ENCODE data around the gene AFG3L2.

AFG3L2 gene

DNA sequence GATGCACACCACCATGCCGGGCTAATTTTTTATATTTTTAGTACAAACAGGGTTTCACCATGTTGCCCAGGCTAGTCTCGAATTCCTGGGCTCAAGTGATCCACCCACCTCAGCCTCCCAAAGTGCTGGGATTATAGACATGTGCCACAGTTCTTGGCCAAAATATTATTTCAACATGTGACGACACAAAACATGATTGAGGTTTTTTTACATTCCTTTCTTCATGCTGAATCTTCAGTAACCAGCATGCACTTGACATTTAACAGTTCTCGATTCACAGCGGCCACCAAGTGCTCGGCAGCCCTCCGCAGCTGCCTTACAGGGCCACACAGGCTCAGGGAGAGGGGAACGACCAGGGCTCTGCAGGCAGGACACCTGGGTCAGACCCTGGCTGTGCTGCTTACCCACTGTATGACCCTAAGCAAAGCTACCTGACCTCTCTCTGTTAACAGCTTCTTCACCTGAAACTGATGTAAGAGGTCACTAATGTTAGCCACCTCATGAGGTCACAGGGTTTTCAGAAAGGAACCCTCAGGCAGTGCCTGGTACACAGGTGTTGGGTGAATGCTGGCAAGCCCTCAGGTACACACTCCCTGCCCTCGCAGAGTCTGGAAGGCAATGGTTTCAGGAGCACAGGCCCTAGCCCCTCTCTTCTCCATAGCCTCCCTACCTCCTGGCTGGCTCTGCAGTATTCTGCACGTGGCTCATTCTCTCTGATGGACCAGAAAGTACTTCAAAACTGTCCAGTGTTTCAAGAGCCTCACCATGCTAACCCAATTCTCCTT is 43.3 kb downstream of the AFG3L2 start:
- ChIA-PET POLR2A (no interaction called here), CTCF (interaction anchor here (1.2 to 1.5 kb wide), 3 partner anchors 15 to 58 kb away, joined by 3 to 4 read pairs (median 4); no protein-coding TSS in a partner anchor)

DNA sequence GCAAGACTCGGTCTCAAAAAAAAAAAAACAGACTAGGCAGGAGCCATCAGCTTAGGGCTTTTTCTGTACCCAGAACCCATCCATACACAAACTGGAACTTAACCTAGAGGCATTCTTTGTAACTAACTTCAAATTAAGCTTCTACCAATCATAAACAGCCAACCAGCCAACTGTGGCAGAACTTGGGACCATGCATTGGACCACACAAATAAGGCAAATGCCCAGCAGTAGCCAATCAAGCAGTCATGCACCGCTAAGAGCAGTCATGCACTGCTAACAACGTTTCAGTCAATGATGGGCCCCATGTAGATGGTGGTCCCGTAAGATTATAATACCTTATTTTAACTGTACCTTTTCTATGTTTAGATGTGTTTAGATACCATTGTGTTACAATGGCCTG is 46.3 kb downstream of the AFG3L2 start:
- POLR2A ChIA-PET = no interaction called here
- TF ChIP-seq, protein P1, sequence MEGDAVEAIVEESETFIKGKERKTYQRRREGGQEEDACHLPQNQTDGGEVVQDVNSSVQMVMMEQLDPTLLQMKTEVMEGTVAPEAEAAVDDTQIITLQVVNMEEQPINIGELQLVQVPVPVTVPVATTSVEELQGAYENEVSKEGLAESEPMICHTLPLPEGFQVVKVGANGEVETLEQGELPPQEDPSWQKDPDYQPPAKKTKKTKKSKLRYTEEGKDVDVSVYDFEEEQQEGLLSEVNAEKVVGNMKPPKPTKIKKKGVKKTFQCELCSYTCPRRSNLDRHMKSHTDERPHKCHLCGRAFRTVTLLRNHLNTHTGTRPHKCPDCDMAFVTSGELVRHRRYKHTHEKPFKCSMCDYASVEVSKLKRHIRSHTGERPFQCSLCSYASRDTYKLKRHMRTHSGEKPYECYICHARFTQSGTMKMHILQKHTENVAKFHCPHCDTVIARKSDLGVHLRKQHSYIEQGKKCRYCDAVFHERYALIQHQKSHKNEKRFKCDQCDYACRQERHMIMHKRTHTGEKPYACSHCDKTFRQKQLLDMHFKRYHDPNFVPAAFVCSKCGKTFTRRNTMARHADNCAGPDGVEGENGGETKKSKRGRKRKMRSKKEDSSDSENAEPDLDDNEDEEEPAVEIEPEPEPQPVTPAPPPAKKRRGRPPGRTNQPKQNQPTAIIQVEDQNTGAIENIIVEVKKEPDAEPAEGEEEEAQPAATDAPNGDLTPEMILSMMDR (IDR thresholded peaks at IDR 0.05; ENCODE audit: control extremely low read depth, extremely low read depth, low read depth, missing control alignments) = no peak
- no peak for DNase-seq (ENCODE audit: extremely low spot score)
- CTCF ChIA-PET = interaction anchor here (1.5 kb wide), 1 partner anchor 18 kb away, joined by 3 read pairs; no protein-coding TSS in a partner anchor

More for the DNA sequence above, 43.3 kb downstream of the AFG3L2 start:
- DNase-seq (ENCODE audit: extremely low spot score) = no peak
- TF ChIP-seq, protein P1 (IDR thresholded peaks at IDR 0.05; ENCODE audit: control extremely low read depth, extremely low read depth, low read depth, missing control alignments) = no peak

DNA sequence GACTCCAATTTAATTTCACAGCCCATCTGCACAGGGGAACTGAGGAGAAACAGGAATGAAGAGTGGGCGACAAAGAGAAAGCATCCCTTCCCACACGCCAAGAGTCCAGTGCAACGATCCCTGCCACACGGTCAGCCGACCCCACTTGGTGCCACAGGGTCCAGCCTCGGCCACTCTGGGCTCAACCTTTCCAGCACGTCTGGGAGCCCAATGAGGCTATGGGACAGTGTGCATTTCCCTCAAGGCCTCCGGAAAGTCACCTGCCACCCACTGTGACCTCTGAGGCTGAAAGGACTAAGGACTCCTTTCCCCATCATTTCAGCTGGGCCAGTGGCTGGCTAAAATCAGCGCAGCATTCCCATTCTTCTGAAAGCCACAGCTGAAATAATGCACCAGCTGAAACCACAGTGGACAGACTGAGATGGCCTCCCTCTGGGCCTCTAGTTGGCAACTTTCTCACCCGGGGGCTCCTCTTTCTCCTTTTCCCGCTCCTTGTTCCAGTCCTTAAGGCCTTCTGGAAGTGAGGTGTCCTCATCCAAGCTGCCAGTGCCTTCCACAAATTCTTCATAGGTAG is 47.8 kb downstream of the AFG3L2 start:
- ChIA-PET CTCF (interaction anchor here (0.7 to 2.8 kb wide), 21 partner anchors 7 to 349 kb away, joined by 3 to 81 read pairs (median 6); partner anchors contain the start of genes PRELID3A and TUBB6), POLR2A (no interaction called here)
- DNase-seq (ENCODE audit: extremely low spot score) = no peak
- TF ChIP-seq, protein P1 (IDR thresholded peaks at IDR 0.05; ENCODE audit: control extremely low read depth, extremely low read depth, low read depth, missing control alignments) = no peak

DNA sequence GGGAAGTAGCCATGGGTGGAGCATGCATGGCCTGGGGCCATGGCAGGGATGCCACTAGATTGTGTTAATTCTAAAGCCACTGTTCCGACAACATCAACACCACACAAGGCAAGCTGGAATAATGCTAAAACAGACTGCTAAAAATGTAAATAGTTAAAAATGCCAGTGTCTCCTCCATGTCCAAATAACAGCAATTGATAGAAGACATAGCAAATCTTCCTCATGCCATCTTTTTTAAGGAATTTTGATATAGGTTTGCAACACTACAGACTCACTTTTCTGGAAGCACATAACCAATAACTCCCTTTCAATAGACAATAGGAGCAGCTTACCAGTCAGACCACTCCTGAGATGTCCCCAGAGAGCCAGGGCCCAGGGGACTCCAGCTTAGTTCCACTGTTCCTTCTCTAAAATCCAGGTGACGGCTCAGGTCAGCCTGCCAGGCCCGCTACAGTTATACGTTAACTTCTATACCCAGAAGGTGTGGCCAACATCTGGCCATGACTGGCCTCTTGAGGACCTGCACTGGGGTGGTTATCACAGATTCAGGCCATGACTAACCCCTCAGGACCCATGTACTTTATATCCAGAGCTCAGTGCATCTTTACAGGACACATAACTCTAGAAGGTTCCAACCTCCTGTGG is 48.7 kb downstream of the AFG3L2 start:
- POLR2A ChIA-PET = interaction anchor here (0.5 to 0.6 kb wide), 3 partner anchors 10 to 20 kb away, joined by 3 to 7 read pairs (median 3); no protein-coding TSS in a partner anchor
- no peak for DNase-seq (ENCODE audit: extremely low spot score)

DNA sequence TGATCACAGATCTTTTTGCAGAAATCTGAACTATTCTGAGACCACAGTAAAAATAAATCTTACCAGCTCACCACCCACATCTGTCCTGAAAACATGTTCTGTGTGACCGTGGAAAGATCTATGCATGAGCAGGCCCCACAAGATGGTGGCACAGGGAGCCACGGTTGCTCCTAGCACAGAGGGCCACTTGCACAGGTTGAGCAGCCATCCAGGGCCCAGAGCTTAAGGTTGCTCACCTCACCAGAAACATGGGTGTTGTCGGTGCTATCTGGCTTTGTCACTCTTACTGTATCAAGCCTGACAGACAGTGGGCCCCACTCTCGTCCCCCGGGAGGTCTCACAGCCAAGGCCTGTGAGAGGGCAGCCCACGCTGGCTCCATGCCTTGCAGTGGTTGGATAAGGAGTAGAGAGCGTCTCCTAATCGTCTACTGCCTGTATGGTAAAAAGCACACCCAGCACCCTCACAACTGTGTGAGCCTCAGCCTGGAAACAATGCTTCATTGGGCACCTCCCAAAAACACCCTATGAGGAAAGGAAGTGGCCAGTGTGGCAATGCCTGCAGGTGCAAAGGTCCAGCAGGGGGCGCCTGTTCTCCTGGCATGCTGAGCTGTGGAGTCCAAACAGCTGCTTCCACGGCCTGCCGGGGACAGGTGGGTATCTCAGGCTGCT is 49.4 kb downstream of the AFG3L2 start:
- peak; percentile 82 for DNase-seq (ENCODE audit: extremely low spot score)
- POLR2A ChIA-PET = interaction anchor here (0.5 to 0.6 kb wide), 3 partner anchors 9 to 21 kb away, joined by 3 to 7 read pairs (median 3); no protein-coding TSS in a partner anchor
- TF ChIP-seq, protein P1 (IDR thresholded peaks at IDR 0.05; ENCODE audit: control extremely low read depth, extremely low read depth, low read depth, missing control alignments) = peak; percentile 80
- CTCF ChIA-PET = interaction anchor here (0.7 to 2.8 kb wide), 32 partner anchors 9 to 607 kb away, joined by 3 to 81 read pairs (median 3); partner anchors contain the start of genes PRELID3A and TUBB6

More for the DNA sequence above, 48.7 kb downstream of the AFG3L2 start:
- CTCF ChIA-PET = interaction anchor here (0.7 to 2.8 kb wide), 32 partner anchors 8 to 606 kb away, joined by 3 to 81 read pairs (median 3); partner anchors contain the start of genes PRELID3A and TUBB6
- TF ChIP-seq, protein P1 (IDR thresholded peaks at IDR 0.05; ENCODE audit: control extremely low read depth, extremely low read depth, low read depth, missing control alignments) = no peak

Data from GM10248 (cell line).